Right ventricle myocardium inferior (tissue), 1 donor: ENCODE measurements around the gene CALHM3. TPM values are rescaled to one million over a fixed set of nuclear protein-coding genes. Genes with fewer than 3 reads are reported as not detected.
A peak's percentile ranks its signal among the peaks of the same experiment; 100 is the strongest.
"Not testable (repeated sequence)": the region's sequence is repeated elsewhere in the genome, so short reads cannot be mapped to it uniquely, and the experiment has no call there.

ENCODE experiments used
- ATAC-seq: fragments of 200-7000 bp; cut with Tn5 transposase; one replicate; pipeline ENCODE4 v1.9.1; 2020; ENCODE audit warnings: mild to moderate bottlenecking, moderate library complexity
- DNase-seq: peaks from one replicate; pipeline ENCODE4 v3.0.0; 2021; ENCODE audit errors: missing footprints
- intact Hi-C: fragments of 100-400 bp; cut with DNase I; formaldehyde crosslinking; loops from one replicate; pipeline ENCODE4 v1.11.0; 2022
- total RNA-seq: library from RNA; stranded (reverse); fragmentation: NEBNext Ultra II Directional; extraction: Animal tissue kit (Norgen Biotek cat#: 25700); gene quantifications from one replicate; pipeline ENCODE4 v1.2.1, GENCODE V29; 2021
- donor health status: DM: no; HTN: yes; CAD: no; lungs with severe emphysema.

The CALHM3 gene
- total RNA-seq, 1 donor from 2014 or later: not detected

- ATAC-seq (peak; percentile 30), DNase-seq (no peak)
- intact Hi-C loops: no loop called here
These were observed 25.2 kb upstream of the CALHM3 start for GRCh38 chr10:103504181-103504783.

- ATAC-seq, intact Hi-C loops, DNase-seq: not testable (repeated sequence)
These were observed 24.7 kb upstream of the CALHM3 start for GRCh38 chr10:103503777-103504176.

GRCh38 chr10:103502849-103503660 is 24.0 kb upstream of the CALHM3 start:
- no peak for DNase-seq
- no peak for ATAC-seq
- intact Hi-C loops: no loop called here

GRCh38 chr10:103501186-103501585 is 22.1 kb upstream of the CALHM3 start:
- no peak for ATAC-seq
- intact Hi-C loops: no loop called here
- DNase-seq: no peak

GRCh38 chr10:103500481-103500880 is 21.4 kb upstream of the CALHM3 start:
- intact Hi-C loops: no loop called here

GRCh38 chr10:103499881-103500280 is 20.8 kb upstream of the CALHM3 start:
- DNase-seq (no peak), ATAC-seq (no peak)
- intact Hi-C loops: no loop called here

More at GRCh38 chr10:103500481-103500880, 21.4 kb upstream of the CALHM3 start:
- no peak for ATAC-seq
- no peak for DNase-seq

- DNase-seq: no peak
- no peak for ATAC-seq
- intact Hi-C loops: no loop called here
These were observed 20.0 kb upstream of the CALHM3 start for GRCh38 chr10:103498936-103499638.

- DNase-seq (no peak), ATAC-seq (no peak)
- intact Hi-C loops: no loop called here
These were observed 18.3 kb upstream of the CALHM3 start for GRCh38 chr10:103497161-103497915.

GRCh38 chr10:103495321-103495720 is 16.3 kb upstream of the CALHM3 start:
- ATAC-seq (no peak), DNase-seq (no peak)
- intact Hi-C loops: no loop called here

GRCh38 chr10:103493916-103494877 is 15.2 kb upstream of the CALHM3 start:
- ATAC-seq: peak; percentile 21
- no peak for DNase-seq
- intact Hi-C loops: no loop called here

GRCh38 chr10:103493362-103493915 is 14.4 kb upstream of the CALHM3 start, which contains the start of gene NEURL1:
Gene NEURL1, plus strand, starts transcription at chr10:103493705. Its CDS starts 683 bp downstream, at chr10:103494388.
- intact Hi-C loops: no loop called here
- no peak for DNase-seq
- no peak for ATAC-seq

GRCh38 chr10:103492655-103493261 is 13.7 kb upstream of the CALHM3 start:
- intact Hi-C loops: no loop called here
- DNase-seq (no peak), ATAC-seq (no peak)

GRCh38 chr10:103491729-103492364 is 12.8 kb upstream of the CALHM3 start:
- ATAC-seq (no peak), DNase-seq (no peak)
- intact Hi-C loops: no loop called here

GRCh38 chr10:103490986-103491314 is 11.9 kb upstream of the CALHM3 start:
- intact Hi-C loops: no loop called here
- DNase-seq (no peak), ATAC-seq (no peak)

GRCh38 chr10:103487410-103487708 is 8.3 kb upstream of the CALHM3 start:
- intact Hi-C loops: no loop called here
- no peak for DNase-seq
- no peak for ATAC-seq

GRCh38 chr10:103486635-103487409 is 7.8 kb upstream of the CALHM3 start:
- ATAC-seq, DNase-seq, intact Hi-C loops: not testable (repeated sequence)
